GM10248 (cell line): ENCODE measurements around the gene THUMPD2.

Source experiments
- CTCF ChIA-PET: fragments of 300-600 bp; sonication (Branson Sonifier 250); formaldehyde crosslinking; extraction: SDS; loops from one replicate; lab custom pipeline; 2021; ENCODE audit warnings: antibody characterized with exemption; lab: Yijun Ruan, JAX
- POLR2A ChIA-PET: fragments of 350-650 bp; sonication (Branson Sonifier 250); formaldehyde crosslinking; extraction: SDS; loops from one replicate; lab custom pipeline; 2020; ENCODE audit warnings: antibody characterized with exemption; lab: Yijun Ruan, JAX
- DNase-seq: peaks from one replicate; pipeline ENCODE4 v3.0.0; 2012; ENCODE audit errors: extremely low spot score
- TF ChIP-seq, protein P1 (sequence below): IDR thresholded peaks from 2 replicates; pipeline ENCODE4 v1.5.1; 2012; ENCODE audit warnings: mild to moderate bottlenecking, low read depth; ENCODE audit errors: extremely low read depth, missing control alignments, control extremely low read depth

THUMPD2 gene

DNA sequence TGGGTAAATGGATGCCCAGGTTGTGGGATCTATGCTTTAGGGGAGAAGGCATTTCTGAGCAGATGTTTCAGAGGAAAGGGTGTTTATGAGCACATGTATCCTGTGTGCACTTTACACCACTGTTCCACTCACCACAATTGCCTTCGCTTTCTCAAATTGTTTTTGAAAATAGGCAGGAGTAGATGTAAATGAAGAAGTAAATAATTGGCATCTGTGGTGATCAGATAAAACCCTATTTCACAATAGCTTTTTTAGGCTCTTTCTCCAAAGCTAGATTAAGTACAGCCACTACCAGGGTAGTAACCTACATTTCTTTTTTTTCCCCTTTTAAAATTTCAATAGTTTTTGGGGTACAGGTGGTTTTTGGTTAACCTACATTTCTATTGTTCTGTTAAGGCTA is 72.7 kb downstream of the THUMPD2 start:
- POLR2A ChIA-PET: no interaction called here
- TF ChIP-seq, protein P1, sequence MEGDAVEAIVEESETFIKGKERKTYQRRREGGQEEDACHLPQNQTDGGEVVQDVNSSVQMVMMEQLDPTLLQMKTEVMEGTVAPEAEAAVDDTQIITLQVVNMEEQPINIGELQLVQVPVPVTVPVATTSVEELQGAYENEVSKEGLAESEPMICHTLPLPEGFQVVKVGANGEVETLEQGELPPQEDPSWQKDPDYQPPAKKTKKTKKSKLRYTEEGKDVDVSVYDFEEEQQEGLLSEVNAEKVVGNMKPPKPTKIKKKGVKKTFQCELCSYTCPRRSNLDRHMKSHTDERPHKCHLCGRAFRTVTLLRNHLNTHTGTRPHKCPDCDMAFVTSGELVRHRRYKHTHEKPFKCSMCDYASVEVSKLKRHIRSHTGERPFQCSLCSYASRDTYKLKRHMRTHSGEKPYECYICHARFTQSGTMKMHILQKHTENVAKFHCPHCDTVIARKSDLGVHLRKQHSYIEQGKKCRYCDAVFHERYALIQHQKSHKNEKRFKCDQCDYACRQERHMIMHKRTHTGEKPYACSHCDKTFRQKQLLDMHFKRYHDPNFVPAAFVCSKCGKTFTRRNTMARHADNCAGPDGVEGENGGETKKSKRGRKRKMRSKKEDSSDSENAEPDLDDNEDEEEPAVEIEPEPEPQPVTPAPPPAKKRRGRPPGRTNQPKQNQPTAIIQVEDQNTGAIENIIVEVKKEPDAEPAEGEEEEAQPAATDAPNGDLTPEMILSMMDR: no peak
- CTCF ChIA-PET: interaction anchor here (2.3 to 3.8 kb wide), 2 partner anchors 9 to 20 kb away, joined by 6 to 14 read pairs; no protein-coding TSS in a partner anchor
- no peak for DNase-seq

DNA sequence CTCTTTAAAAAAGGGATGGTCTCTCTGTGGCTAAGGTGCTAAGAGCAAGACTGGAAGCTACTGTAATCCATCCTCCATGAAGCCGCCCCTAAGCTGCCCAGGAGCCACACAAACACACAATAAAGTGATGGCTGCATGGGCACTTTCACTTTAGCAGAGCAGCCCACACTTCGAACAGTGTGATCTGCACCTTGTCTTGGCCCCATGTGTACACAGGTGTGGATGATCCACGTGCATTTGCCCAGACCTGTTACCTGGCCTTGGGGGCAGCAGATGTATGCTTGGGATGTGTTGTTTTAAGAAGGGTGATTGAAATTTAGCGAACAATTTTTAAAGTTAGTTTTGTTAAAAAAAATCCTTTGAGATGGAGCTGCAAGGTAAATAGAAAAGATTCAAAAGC is 73.4 kb downstream of the THUMPD2 start:
- POLR2A ChIA-PET: no interaction called here
- CTCF ChIA-PET: interaction anchor here (0.7 to 3.8 kb wide), 3 partner anchors 9 to 21 kb away, joined by 3 to 14 read pairs (median 6); no protein-coding TSS in a partner anchor
- TF ChIP-seq, protein P1: no peak
- DNase-seq: no peak

DNA sequence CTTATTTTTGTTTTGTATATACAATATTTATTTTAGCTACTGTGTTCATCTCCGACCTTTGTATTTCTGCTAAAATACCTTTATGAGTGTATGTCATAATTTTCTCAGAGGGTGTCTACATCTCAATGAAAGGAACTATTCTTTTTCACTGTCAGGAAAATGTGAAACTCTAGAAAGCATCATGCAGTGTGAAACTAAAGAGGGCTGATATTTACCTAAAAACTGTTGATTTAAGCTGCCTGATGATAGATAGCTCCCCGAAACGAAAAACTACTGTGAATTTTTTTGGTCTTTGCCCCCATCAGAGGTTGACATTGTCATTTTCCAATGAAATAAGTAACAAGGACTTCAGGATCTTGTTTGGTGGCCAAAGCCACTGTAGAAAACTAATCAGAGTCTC is 74.5 kb downstream of the THUMPD2 start:
- POLR2A ChIA-PET: no interaction called here
- TF ChIP-seq, protein P1: no peak
- DNase-seq: no peak
- CTCF ChIA-PET: interaction anchor here (1.1 to 2.3 kb wide), 2 partner anchors 22 to 25 kb away, joined by 3 to 6 read pairs; no protein-coding TSS in a partner anchor

DNA sequence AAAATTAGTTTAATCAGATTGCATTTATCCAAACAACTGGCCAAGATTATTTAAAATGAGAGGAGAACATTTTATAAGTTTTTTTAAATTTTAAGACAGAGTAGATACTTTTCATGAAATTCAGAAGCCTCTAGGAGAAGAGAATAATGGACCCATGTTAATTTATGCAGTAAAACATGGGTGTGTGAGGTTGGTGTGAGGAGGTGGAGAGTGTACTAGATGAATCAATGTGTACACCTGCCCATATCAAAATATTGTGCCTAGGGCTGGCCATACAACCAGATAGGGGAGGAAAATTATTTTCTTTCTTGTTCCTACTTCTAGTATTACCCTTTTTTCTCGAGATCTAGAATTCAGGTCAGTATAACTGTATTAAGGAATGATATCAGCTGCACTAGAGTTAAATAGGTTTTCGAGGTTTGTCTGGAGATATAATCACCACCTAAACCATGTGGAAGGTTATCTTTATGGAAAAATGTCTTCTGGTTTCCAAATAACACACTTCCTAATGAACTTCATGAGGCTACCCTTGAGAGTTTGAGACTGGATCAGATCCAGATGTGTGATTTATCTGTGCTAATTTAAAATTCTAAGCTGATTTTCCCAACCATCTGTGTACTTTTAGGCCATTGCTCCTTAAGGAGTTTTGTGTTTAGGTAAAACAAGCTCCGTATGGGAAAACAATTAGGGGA is 75.7 kb downstream of the THUMPD2 start:
- DNase-seq: no peak
- ChIA-PET POLR2A (no interaction called here), CTCF (interaction anchor here (1.1 to 1.2 kb wide), 2 partner anchors 10 to 13 kb away, joined by 4 read pairs; no protein-coding TSS in a partner anchor)
- TF ChIP-seq, protein P1: no peak

DNA sequence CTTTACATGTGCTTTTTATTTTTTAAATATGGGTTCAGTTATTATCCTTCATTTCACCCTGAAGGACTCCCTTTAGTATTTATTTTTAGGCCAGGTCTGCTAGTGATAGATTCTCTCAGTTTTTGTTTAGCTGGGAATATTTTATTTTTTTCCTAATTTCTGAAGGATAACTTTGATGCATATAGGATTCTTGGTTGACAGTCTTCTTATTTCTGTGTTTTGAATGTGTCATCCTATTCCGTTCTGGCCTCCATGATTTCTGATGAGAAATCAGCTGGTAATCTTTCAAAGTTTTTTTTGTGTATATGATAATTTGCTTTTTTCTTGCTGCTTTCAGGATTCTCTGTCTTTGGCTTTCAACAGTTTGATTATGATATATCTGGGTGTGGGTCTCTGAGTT is 77.9 kb downstream of the THUMPD2 start:
- ChIA-PET CTCF (interaction anchor here (2.1 kb wide), 1 partner anchor 28 kb away, joined by 5 read pairs; no protein-coding TSS in a partner anchor), POLR2A (no interaction called here)
- DNase-seq: no peak
- TF ChIP-seq, protein P1: no peak

DNA sequence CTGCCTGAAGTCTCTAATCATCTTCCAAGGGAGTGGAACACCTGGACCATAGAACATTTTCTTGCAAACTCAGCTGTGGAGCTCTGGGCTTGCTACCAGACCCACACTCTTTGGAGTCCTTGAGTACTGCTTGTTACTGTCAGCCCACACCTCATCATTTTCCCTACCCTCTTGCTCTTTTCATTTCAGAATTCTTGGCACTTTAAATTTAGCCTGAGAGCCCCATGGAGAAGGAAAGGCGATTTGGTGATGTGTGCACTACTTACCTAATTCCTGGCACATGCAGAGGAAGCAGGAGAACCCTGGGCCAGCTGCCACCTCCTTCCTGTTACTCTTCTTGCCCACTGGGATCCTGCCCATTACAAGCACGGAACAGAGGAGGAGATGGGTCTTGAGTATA is 81.6 kb downstream of the THUMPD2 start:
- TF ChIP-seq, protein P1: no peak
- ChIA-PET CTCF (interaction anchor here (0.8 to 2.9 kb wide), 4 partner anchors 10 to 24 kb away, joined by 3 to 14 read pairs (median 4); no protein-coding TSS in a partner anchor), POLR2A (no interaction called here)
- DNase-seq: no peak
